Activated CD4-positive, alpha-beta T cell treated with anti-CD3 and anti-CD28 coated beads, Interleukin-10, Interleukin-2, amounts not matched to agents 100 ng/mL and 50 ng/mL, durations not matched to agents 16 hours and 8 hours (primary cell): ENCODE measurements around the gene TMEM39B.
"Not testable (repeated sequence)": the region's sequence is repeated elsewhere in the genome, so short reads cannot be mapped to it uniquely, and the experiment has no call there.

ENCODE experiments used
- DNase-seq: peaks from one replicate; pipeline ENCODE4 v3.0.0-alpha.2; 2020

Gene TMEM39B

GRCh38 chr1:32072622-32073298, at the start of gene TMEM39B:
TMEM39B (plus strand) TSS chr1:32072939; CDS start chr1:32073048, 109 bp downstream.
- DNase-seq: peak; percentile 97

- DNase-seq: no peak
Observed at GRCh38 chr1:32023351-32023750, 49.4 kb upstream of the TMEM39B start.

- no peak for DNase-seq
Observed at GRCh38 chr1:32025515-32025914, 47.2 kb upstream of the TMEM39B start.

- DNase-seq: no peak
Observed at GRCh38 chr1:32028746-32029145, 44.0 kb upstream of the TMEM39B start.

- no peak for DNase-seq
Observed at GRCh38 chr1:32031578-32032274, 41.0 kb upstream of the TMEM39B start.

GRCh38 chr1:32032275-32032615, 40.5 kb upstream of the TMEM39B start:
- DNase-seq: no peak

- no peak for DNase-seq
Observed at GRCh38 chr1:32035119-32035518, 37.6 kb upstream of the TMEM39B start.

GRCh38 chr1:32040711-32041110, 32.0 kb upstream of the TMEM39B start:
- no peak for DNase-seq

GRCh38 chr1:32042330-32042729, 30.4 kb upstream of the TMEM39B start:
- DNase-seq: no peak

- DNase-seq: no peak
Observed at GRCh38 chr1:32044234-32044633, 28.5 kb upstream of the TMEM39B start.

- DNase-seq: no peak
Observed at GRCh38 chr1:32045772-32046171, 27.0 kb upstream of the TMEM39B start.

- DNase-seq: no peak
Observed at GRCh38 chr1:32047701-32048100, 25.0 kb upstream of the TMEM39B start.

- DNase-seq: no peak
Observed at GRCh38 chr1:32048440-32048839, 24.3 kb upstream of the TMEM39B start.

GRCh38 chr1:32051706-32052105, 21.0 kb upstream of the TMEM39B start:
- no peak for DNase-seq

- DNase-seq: no peak
Observed at GRCh38 chr1:32052887-32053286, 19.9 kb upstream of the TMEM39B start.

- DNase-seq: no peak
Observed at GRCh38 chr1:32055416-32055815, 17.3 kb upstream of the TMEM39B start.

- DNase-seq: no peak
Observed at GRCh38 chr1:32056598-32056997, 16.1 kb upstream of the TMEM39B start.

GRCh38 chr1:32060914-32061313, 11.8 kb upstream of the TMEM39B start:
- no peak for DNase-seq

GRCh38 chr1:32062867-32063230, 9.9 kb upstream of the TMEM39B start:
- no peak for DNase-seq

- DNase-seq: peak; percentile 36
Observed at GRCh38 chr1:32063261-32063681, 9.5 kb upstream of the TMEM39B start.

GRCh38 chr1:32065613-32066488, 6.9 kb upstream of the TMEM39B start:
- not testable (repeated sequence) for DNase-seq

GRCh38 chr1:32066489-32066873, 6.3 kb upstream of the TMEM39B start:
- DNase-seq: peak; percentile 56

- no peak for DNase-seq
Observed at GRCh38 chr1:32068957-32069588, 3.7 kb upstream of the TMEM39B start.
